NCI-H1105 (cell line): ENCODE measurements around the gene HS6ST1.
"Not testable (repeated sequence)": the region's sequence is repeated elsewhere in the genome, so short reads cannot be mapped to it uniquely, and the experiment has no call there.

Experiments used
- DNase-seq: peaks from one replicate; lab custom pipeline; 2025; lab: John Stamatoyannopoulos, UW

Gene HS6ST1

DNA sequence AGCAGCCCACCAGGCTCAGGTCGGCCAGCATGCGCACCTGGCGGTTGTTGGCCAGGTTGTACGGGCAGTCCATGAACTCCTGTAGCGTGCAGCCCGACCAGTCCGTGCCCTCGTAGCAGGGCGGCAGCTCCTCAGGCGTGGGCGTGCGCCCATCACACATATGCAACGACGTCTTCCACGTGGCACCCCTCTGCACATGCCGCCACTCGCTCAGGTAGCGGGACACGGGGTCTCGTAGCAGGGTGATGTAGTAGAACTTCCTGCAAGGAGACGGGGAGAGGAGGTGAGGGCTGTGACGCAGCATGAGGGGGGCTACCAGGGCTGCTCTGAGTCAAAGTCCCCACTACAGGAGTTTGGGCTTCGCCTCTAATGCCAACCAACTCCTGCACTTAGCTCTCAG is 50.1 kb downstream of the HS6ST1 start:
- not testable (repeated sequence) for DNase-seq

DNA sequence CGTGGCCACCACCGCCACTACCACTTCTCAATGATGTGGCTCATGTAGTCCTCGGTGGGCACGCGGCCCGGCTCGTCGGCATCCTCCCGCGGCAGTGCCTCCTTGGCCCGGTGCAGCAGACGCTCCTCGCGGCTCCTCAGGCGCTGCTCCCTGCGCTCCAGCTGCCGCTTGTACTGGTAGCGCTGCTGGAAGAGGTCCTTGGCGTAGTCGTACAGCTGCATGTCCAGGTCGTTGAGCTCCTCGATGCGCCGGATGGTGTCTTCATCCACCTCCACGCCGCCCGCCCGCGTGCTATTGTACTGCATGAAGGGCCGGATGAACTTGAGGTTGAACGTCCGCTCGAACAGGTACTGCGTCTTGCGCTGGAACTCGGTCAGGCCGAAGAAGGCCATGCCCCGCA is 50.5 kb downstream of the HS6ST1 start:
- DNase-seq: not testable (repeated sequence)

DNA sequence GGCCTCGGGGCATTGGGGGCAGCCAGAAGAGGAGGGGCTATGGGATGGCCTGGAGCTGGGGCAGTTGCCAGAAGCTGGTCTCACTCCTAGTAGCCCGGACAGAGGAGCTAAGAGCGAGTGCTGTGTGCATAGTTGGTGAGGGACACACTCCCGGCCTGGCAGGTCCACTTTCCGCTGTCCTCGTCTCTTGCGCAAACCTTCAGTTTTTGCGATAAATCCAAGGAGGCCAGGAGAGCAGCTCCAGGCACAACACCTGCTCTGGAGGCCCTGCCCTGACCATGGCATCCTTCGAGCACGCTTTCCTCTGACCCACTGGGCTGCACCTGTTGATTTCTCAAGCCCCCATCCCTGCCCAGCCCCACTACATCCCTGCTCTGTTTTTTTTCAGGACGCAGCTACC is 51.0 kb downstream of the HS6ST1 start:
- not testable (repeated sequence) for DNase-seq

DNA sequence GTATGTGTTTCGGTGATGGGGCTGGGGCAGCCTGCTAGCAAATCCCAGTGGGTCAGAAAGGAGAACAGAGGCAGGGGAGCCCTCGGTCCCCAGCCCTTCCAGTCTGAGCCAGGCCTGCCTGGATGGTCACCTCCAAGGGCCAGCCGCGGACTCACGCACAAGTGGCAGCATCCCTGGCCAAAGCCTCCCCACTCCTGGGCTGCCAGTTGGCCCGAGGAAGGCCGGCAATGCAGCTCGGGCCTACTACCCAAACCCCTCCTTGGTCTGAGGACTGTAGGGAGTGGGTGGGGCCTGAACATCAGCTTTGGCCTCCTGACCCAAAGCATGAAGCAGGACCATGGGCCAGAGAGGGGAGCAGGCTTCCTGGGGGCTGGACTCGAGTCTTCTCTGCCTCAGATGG is 51.5 kb downstream of the HS6ST1 start:
- DNase-seq: not testable (repeated sequence)

DNA sequence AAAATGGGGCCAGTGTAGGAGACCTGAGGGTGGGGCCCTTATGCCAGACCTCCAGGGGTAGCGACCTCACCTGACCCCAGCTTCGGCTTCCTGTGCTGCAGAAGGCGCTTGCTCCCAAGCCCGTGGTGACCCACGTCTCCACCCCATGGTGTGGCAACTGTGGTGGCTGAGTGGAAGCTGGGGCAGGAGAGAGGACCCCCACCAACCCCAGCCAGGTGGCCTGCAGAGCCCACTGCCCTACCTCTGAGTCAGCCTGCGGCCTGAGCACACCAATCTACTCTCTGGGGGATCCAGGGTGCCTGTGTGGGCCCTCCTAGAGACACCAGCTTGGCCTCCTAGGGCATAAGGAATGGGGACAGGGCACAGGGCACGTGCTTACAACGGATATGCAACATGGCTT is 52.2 kb downstream of the HS6ST1 start:
- not testable (repeated sequence) for DNase-seq

DNA sequence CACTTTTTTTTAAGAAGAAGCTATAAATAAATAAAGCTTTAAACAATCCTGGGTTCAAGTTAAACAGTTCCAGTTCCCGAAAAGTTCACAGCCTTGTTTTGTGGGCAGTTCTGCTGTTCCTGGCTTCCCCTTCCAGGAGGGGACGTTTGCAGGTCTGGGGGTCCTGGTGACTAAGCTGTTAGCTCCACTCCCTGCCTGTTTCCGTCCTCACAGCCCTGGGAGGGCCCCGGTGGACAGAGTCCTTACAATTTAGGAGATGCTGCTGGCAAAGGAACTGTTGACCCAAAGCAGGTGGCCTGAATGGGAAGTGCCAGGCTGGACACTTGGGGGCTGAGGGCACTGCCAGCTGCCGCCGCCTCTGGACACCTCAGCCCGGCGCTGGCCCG is 53.1 kb downstream of the HS6ST1 start:
- not testable (repeated sequence) for DNase-seq

DNA sequence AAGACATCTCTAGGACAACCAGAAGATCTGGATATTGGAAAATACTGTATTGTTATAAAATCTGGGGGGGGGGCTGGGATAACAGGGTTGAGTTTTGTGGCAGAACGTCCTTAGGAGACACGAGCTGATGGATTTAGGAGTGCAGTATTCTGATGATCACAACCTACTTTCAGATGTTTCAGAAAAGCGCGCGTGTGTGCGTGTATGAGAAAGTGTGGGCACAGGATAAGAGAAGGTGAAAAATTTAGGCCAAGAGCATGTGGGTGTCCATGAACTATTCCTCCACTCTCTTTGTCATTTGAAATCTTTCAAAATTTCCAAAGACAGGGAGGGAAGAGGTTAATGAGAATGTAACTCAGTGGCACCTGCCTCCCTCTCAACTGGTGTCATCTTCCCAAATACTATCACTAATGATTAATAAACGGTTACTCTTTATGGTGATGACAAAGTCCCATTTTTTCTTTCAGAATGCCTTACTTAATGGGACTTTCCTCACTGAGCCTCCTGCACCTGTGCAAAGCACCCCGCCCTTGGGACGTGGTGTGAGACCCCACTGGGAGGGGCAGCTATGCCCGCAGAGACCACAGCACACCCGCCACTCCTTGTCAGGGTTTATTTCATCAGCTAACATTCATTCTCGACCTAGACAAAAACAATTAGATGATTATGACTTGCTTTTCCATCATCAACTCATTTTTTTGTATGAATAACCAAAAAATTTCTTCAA is 53.6 kb downstream of the HS6ST1 start:
- no peak for DNase-seq

DNA sequence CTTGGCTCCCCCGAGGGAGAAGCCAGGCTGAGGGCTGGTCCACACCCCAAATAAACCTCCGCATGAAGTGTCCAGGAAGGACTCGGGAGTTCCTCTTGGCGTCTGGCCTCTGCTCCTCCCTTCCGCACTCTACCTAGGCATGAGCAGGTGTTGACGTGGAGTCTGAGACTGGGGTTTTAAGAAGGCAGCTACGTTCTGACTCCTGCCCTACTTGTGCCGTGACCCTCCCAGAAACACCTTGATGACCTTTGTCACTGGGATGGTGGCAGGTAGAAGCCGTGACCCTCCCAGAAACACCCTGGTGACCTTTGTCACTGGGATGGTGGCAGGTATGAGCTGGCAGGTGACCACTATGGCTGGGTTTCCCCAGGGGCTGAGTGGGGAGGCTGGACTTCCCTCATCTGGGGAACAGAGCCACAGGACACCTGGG is 54.8 kb downstream of the HS6ST1 start:
- no peak for DNase-seq

DNA sequence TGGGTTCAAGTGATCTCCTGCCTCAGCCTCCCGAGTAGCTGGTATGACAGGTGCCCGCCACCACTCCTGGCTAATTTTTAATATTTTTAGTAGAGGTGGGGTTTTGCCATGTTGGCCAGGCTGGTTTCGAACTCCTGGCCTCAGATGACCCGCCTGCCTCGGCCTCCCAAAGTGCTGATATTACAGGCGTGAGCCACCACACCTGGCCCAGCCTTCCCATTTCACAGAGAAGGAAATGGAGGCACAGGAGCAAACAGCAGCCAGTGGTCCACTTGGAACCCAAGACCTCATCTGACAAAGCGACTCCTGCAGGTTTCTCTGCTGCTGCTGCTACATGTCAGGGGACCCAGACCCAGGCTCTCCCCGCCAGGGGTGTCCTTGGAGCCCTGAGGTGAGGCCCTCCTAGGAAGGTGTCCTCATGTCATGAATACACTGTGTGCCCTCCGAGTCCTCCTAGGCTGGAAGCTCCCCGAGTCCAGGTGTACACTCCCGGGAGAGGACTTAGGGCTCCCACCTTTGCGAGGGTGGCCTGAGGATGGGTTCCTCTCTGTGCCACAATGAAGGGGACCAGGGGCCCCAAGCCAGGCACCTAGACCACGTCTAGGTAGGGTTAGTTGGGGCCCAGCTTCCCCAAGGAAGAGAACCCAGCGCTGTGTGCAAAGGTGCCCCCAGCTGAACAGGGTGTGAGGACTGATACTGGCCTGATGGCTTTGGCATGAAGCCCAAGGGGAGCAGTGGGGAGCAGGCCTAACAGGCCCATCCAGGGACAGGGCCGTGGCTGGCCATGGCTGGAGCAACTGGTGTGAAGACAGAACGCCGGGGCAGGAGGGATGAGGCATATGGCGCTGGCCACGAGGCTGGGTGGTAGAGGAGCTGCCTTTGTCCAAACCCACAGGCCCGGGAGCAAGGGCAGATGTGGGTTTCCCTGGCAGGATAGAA is 56.1 kb downstream of the HS6ST1 start:
- no peak for DNase-seq

DNA sequence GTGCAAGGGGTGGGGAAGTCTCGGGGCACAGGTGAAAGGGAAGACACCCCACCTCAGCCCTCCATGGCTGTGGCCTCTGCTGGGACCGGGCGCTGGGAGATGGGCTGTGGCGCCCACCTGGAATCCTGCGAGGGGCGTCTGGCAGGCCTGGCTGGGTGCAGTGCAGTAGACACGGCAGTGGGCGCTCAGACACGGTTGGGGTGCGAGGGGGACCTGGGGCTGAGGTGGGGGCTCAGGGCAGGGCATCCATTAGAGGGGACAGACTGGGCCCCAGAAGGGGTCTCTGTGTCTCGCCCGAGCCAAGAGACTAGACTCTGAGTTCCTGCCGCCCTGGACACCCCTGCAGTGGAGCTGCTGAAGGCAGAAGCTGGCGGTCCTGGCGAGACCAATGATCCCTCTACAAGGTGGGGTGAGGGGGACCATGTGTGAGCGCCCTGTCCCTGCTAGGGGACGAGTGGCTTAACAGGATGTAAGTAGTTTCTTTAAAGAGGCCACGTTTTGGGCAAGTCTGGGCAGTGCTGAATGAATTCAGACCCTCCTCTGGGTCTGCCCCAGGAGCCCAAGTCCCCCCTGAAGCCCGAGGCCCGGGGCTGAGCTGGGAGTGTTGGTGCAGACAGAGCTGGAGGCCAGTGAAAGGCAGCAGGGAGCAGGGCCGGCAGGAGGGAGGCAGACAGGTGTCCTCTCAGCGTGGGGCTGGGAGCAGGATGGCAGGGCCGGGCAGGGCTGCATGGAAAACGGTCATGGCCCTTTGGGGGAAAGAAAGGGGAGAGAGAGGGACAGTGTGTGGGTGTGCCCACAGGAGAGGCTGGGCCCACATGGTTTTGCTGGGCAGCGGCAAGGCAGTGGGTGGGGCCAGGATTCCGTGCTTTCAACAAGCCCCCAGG is 57.2 kb downstream of the HS6ST1 start:
- no peak for DNase-seq

DNA sequence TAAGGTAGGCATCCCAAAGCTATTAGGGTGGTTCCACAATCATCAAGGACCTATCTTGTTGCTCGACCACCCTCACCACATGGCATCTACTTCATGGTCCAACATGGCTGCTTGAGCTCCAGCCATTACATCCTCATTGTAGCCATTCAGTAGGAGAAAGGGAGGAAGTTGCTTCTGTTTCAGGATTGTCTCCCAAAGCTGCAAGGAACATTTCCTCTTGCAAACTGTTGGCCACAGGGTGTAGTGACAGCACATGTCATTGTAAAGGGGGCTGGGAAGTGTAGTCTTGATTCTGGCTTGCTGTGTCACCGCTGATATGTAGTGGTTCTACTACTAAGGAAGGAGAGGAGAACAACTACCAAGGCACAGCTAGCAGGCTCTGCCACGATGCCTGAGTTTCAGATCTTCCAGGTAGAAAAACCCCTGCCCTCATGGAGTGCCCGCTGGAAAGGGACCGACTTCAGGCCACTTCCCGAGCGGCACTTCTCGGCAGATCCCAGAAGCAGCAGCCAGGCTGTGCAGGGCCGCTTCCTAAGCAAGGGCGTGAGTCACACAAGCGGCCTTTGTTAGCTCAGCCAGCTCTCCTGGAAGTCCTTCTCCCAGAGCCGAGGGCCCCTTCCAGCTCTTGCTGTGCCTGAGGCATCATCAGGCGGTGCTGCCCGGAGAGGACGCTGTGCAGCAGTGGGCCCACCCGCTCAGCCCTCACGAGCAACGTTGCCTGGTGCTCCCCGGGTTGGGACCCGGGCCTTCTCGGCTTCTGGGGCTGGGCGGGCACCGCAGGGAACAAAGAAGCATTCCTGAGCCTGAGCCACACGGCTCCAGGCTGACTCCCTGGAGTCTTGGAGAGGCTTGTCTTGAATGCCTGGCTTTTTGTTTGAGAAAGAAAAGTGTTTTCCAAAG is 58.2 kb downstream of the HS6ST1 start:
- no peak for DNase-seq

DNA sequence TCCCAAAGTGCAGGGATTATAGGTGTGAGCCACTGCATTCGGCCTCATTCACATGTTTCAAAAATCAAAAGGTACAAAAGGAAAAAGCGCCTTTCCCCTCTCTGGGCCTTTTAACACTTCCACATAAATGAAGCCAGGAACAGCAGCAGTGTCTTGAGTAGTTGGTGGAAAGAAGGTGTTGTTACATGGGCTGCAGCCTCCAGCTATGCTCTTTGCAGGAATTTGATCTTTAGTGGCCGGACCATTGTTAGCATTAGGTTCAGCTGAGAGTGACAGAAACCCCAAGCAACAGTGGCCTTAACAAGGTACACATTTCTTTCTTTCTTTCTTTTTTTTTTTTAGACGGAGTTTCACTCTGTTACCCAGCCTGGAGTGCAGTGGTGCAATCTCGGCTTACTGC is 59.1 kb downstream of the HS6ST1 start:
- DNase-seq: no peak

DNA sequence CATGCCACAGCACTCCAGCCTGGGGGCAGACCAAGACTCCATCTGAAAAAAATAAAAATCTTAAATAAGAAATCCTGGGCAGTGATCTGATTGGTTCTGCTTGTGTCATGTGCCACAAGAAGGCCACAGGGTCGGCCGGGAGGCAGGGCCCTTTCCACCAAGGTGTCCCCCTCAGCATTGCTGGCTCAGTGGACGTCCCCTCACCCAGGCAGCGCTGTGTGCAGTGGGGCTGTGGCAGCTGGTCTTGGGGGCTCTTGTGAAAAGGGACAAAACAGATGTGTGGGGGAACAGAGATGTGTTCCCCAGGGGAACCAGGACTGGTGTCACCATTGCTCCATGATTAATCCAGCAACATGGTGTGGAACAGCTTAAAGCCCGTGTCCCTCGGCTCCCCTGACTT is 60.5 kb downstream of the HS6ST1 start:
- no peak for DNase-seq

DNA sequence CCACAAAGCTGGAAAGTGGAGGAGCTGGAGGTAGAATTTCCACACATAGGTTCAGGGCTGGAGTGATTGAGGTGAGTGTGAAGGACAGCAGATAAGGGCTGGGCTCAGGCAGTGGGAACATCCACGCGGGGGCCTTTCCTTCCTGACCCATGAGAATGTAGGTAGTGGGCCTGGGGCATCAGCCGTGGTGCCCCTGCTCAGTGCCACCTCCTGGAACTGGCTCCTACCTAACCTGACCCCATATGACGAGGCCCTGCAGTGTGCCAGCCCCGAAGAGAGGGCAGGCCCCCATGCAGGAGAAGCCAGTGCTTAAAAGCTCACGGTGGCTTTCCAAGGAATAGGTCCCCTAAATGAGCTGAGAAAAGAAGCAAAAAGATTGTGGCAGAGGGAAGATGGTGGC is 66.2 kb downstream of the HS6ST1 start:
- DNase-seq: no peak

DNA sequence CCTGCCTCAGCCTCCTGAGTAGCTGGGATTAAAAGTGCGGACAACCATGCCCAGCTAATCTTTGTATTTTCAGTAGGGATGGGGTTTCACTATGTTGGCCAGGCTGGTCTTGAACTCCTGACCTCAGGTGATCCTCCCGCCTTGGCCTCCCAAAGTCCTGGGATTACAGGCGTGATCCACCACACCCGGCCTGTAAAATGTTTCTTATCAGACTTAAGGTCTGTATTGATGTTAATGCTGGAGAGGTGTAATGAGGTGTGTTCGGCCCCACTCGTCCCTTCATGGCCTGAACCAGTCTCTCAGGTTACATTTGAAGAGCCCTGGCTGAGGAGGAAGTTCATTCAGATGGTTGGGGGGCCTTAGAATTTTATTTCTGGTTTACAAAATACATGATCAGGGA is 66.6 kb downstream of the HS6ST1 start:
- not testable (repeated sequence) for DNase-seq

DNA sequence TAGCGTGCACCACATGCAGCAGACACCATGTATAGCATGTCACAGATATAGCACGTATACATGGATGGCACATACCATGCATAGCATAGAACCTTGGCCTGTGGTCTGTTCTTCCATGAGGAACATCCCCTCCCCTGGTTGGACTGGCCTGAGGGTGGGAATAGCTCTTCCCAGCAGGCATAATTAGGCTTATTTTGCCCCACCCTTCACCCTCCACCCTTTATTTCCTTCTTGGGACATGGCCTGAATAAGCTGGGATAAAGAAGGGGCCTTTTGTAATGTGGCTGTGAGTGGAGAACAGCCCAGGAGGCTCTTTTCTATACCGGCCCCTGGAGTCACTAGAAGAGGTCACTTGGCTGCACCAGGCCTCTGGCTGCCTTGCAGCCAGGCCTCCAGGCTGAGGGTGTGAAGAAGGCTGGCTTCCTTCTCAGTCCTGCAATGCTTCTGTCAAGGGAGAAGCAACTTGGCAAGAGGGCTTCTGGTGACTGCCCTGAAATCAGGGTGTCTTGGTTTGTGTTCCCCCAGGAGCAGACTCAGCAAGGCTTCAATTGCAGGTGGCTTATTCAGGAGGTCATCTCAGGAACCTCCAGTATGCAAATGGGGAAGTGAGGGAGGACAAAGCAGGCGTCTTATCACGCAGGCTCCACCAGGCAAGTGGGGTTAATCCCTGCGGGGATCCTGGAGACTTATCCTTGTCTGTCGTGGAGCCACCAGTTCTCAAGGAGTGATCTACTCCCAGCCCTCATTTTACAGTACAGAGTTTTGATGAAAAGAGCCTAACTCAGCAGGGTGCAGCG is 68.2 kb downstream of the HS6ST1 start:
- no peak for DNase-seq

DNA sequence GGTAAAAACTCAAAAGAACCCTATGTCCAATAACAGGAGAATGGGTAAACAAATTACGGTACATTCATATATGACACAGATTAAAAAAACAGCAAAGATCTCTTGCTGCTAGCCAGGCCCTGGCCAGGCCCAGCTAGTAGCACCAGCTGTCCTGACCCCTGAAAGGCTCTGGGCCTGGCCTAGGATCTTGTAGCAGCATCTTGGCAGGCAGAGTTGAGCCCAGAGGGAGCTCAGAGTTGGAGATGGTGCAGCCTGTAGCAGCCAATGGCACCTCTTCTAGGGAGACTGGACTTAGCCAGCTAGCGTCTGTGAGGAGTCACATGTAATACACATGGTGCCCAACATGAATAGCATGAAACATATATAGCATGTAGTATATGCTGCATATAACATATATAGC is 69.1 kb downstream of the HS6ST1 start:
- no peak for DNase-seq

DNA sequence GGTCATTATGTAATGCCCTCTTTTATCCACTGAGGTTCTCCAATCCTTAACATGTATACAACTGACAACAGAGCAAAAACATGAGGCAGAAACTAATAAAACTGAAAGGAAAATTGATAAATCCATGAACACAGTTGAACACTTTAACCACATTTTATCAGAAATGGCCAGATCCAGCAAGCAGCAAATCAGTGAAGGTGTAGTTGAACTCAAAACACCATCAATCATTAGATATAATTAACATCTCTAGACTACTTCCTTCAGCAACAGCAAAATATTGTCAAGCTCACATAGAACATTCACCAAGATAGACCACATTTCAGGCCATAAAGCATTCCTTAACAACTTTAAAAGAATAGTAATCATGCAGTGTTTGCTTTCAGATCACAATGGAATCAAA is 72.9 kb downstream of the HS6ST1 start:
- DNase-seq: no peak

DNA sequence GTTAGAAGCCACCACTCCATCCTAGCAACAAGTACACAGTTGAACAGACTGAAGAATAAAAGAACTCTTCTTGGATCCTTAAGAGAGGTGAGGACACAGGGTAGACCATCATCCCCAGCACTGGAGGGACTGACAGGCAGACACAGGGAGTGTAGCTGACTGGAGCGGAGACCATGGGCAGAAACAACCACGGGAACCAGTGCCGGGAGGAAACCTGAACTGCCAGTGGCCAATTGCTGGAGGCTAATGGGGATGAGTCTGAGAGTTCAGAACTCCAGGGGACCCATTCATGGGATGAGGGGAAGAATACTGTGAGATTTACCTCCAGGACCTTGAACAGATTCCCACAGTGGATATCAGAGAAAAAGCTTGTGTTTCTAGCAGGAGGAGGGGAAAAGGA is 76.8 kb downstream of the HS6ST1 start:
- DNase-seq: no peak
